ENCODE measurements around the gene RAB6D. TPM values are rescaled to one million over a fixed set of nuclear protein-coding genes. Genes with fewer than 3 reads are reported as not detected.
A peak's percentile ranks its signal among the peaks of the same experiment; 100 is the strongest.
"Not testable (repeated sequence)": the region's sequence is repeated elsewhere in the genome, so short reads cannot be mapped to it uniquely, and the experiment has no call there.

RAB6D gene
- total and polyA plus RNA-seq, 2 donors = 0.21 to 0.28 TPM

DNA sequence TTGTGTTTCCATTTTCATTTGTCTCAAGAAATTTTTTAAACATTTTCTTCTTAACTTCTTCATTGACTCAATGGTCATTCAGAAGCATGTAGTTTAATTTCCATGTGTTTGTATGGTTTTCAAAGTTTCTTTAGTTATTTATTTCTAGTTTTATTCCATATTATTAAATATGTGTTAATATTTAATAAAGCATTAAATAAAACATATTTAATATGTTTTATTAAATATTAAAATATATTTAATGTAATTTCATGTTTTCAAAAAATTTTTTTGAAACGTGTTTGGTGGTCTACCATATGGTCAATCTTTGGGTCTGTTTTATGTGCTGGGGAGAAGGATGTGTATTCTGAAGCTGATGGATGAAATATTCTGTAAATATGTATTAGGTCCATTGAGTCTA lies 32.2 kb upstream of the RAB6D start:
- H3K27ac ChIP-seq (ENCODE audit: low read depth in 1 of 2, low read length in 1 of 2); H3K9me3 ChIP-seq (ENCODE audit: control insufficient read depth in 2 of 2, insufficient read depth in 1 of 2, low read length in 1 of 2); H3K4me1 ChIP-seq (ENCODE audit: control insufficient read depth in 2 of 2, insufficient read depth in 2 of 2, low read length in 2 of 2); DNase-seq (ENCODE audit: low read depth in 6 of 9, low spot score in 9 of 9); H3K4me3 ChIP-seq (ENCODE audit: low read length in 2 of 2); H3K36me3 ChIP-seq (ENCODE audit: control insufficient read depth in 2 of 2, insufficient read depth in 2 of 2, low read length in 1 of 2): not testable (repeated sequence)
- peaks cover 0 to 18% of the 10 kb centered on the region in 2 donors for H3K27me3 ChIP-seq (ENCODE audit: control insufficient read depth in 2 of 2, insufficient read depth in 1 of 2, low read length in 1 of 2)
- WGBS = 90% methylated on average over 1 of the region's 1 CpG

DNA sequence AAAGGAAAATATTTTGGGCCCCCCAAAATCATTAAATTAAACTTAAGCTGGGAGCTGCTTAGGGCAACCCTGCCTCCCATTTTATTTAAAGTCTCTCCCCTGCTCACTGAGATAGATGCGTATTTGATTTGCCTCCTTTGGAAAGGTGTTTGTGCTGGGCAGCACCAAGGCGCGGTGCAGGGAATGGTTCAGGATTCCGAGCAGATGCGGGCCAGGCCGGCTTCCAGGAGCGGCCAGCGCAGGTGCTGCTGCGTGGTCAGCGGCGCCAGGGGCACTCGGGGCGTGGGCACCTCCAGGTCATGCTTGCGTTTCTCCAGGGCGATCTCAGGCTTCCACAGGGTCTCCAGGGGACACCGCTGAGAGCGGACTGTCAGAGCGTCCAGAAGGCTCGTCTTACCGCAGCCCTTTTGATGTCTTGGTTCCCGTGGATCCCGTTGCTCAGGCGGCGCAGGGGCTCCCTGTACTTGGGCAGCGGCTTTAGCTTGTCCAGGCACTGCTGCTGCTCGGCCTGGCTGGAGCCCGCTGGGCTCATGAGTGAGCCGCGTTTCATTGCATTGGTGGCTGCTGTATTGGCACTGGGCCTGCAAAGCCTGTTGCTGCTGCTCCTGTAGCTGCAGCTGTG lies 31.2 kb upstream of the RAB6D start:
- H3K27ac ChIP-seq (ENCODE audit: low read depth in 1 of 2, low read length in 1 of 2); H3K36me3 ChIP-seq (ENCODE audit: control insufficient read depth in 2 of 2, insufficient read depth in 2 of 2, low read length in 1 of 2); H3K4me1 ChIP-seq (ENCODE audit: control insufficient read depth in 2 of 2, insufficient read depth in 2 of 2, low read length in 2 of 2); H3K9me3 ChIP-seq (ENCODE audit: control insufficient read depth in 2 of 2, insufficient read depth in 1 of 2, low read length in 1 of 2); DNase-seq (ENCODE audit: low read depth in 6 of 9, low spot score in 9 of 9): not testable (repeated sequence)
- H3K4me3 ChIP-seq (ENCODE audit: low read length in 2 of 2) = peak overlapping the region in 1 of 2 donors; percentile 3
- WGBS = 72% methylated on average over 29 of the region's 29 CpGs
- peaks cover 0 to 18% of the 10 kb centered on the region in 2 donors for H3K27me3 ChIP-seq (ENCODE audit: control insufficient read depth in 2 of 2, insufficient read depth in 1 of 2, low read length in 1 of 2)

- WGBS = 32% methylated on average over 44 of the region's 45 CpGs
- Histone ChIP-seq H3K4me3 (ENCODE audit: low read length in 2 of 2) (peak overlapping the region; percentile 21 to 34), H3K4me1 (ENCODE audit: control insufficient read depth in 2 of 2, insufficient read depth in 2 of 2, low read length in 2 of 2) (peaks cover 0 to 9% of the 10 kb centered on the region in 2 donors), H3K27me3 (ENCODE audit: control insufficient read depth in 2 of 2, insufficient read depth in 1 of 2, low read length in 1 of 2) (peaks cover 0 to 18% of the 10 kb centered on the region in 2 donors), H3K9me3 (ENCODE audit: control insufficient read depth in 2 of 2, insufficient read depth in 1 of 2, low read length in 1 of 2) (no peaks in the 10 kb centered on the region), H3K27ac (ENCODE audit: low read depth in 1 of 2, low read length in 1 of 2) (no peak overlapping the region), H3K36me3 (ENCODE audit: control insufficient read depth in 2 of 2, insufficient read depth in 2 of 2, low read length in 1 of 2) (no peaks in the 10 kb centered on the region)
- DNase-seq (ENCODE audit: low read depth in 6 of 9, low spot score in 9 of 9) = peak; percentile 19 to 81 (median 52)
These were observed 30.4 kb upstream of the RAB6D start for GRCh38 chr2:131394147-131394931.

DNA sequence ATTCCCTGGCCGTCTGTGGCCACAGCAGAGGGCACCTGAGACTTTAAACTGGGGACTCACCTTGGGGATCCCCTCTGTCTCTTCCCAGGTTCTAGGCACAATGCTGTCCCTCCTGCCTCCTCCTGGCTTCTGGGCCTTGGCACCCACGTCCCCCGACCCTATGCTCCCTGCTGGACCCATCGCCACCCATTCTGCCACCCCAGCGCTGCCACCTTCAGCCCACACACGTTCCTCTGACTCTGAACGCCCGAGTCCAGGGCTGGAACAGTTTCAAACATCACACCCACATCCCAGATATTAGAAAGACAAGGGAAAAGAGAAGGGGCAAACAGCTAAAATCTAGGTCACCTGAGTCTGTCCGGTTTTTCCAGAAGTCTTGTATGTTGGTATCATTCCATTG lies 28.0 kb upstream of the RAB6D start:
- not testable (repeated sequence) for H3K4me1 ChIP-seq (ENCODE audit: control insufficient read depth in 2 of 2, insufficient read depth in 2 of 2, low read length in 2 of 2); H3K36me3 ChIP-seq (ENCODE audit: control insufficient read depth in 2 of 2, insufficient read depth in 2 of 2, low read length in 1 of 2); DNase-seq (ENCODE audit: low read depth in 6 of 9, low spot score in 9 of 9); H3K4me3 ChIP-seq (ENCODE audit: low read length in 2 of 2); H3K9me3 ChIP-seq (ENCODE audit: control insufficient read depth in 2 of 2, insufficient read depth in 1 of 2, low read length in 1 of 2); H3K27ac ChIP-seq (ENCODE audit: low read depth in 1 of 2, low read length in 1 of 2)
- peaks cover 0 to 18% of the 10 kb centered on the region in 2 donors for H3K27me3 ChIP-seq (ENCODE audit: control insufficient read depth in 2 of 2, insufficient read depth in 1 of 2, low read length in 1 of 2)
- WGBS = 90% methylated on average over 8 of the region's 9 CpGs

GRCh38 chr2:131391471-131391870 lies 27.5 kb upstream of the RAB6D start:
- peaks cover 0 to 18% of the 10 kb centered on the region in 2 donors for H3K27me3 ChIP-seq (ENCODE audit: control insufficient read depth in 2 of 2, insufficient read depth in 1 of 2, low read length in 1 of 2)
- not testable (repeated sequence) for H3K36me3 ChIP-seq (ENCODE audit: control insufficient read depth in 2 of 2, insufficient read depth in 2 of 2, low read length in 1 of 2); H3K27ac ChIP-seq (ENCODE audit: low read depth in 1 of 2, low read length in 1 of 2); H3K9me3 ChIP-seq (ENCODE audit: control insufficient read depth in 2 of 2, insufficient read depth in 1 of 2, low read length in 1 of 2); H3K4me3 ChIP-seq (ENCODE audit: low read length in 2 of 2); H3K4me1 ChIP-seq (ENCODE audit: control insufficient read depth in 2 of 2, insufficient read depth in 2 of 2, low read length in 2 of 2); DNase-seq (ENCODE audit: low read depth in 6 of 9, low spot score in 9 of 9)
- WGBS = 93% methylated on average over 11 of the region's 11 CpGs

- WGBS = 94% methylated on average over 9 of the region's 9 CpGs
- not testable (repeated sequence) for H3K4me1 ChIP-seq (ENCODE audit: control insufficient read depth in 2 of 2, insufficient read depth in 2 of 2, low read length in 2 of 2); H3K27ac ChIP-seq (ENCODE audit: low read depth in 1 of 2, low read length in 1 of 2); H3K36me3 ChIP-seq (ENCODE audit: control insufficient read depth in 2 of 2, insufficient read depth in 2 of 2, low read length in 1 of 2); DNase-seq (ENCODE audit: low read depth in 6 of 9, low spot score in 9 of 9); H3K9me3 ChIP-seq (ENCODE audit: control insufficient read depth in 2 of 2, insufficient read depth in 1 of 2, low read length in 1 of 2); H3K4me3 ChIP-seq (ENCODE audit: low read length in 2 of 2)
- H3K27me3 ChIP-seq (ENCODE audit: control insufficient read depth in 2 of 2, insufficient read depth in 1 of 2, low read length in 1 of 2) = peaks cover 0 to 18% of the 10 kb centered on the region in 2 donors
These were observed 26.6 kb upstream of the RAB6D start for GRCh38 chr2:131390495-131391130.

- no peak overlapping the region for H3K27ac ChIP-seq (ENCODE audit: low read depth in 1 of 2, low read length in 1 of 2)
- peaks cover 0 to 10% of the 10 kb centered on the region in 2 donors for H3K27me3 ChIP-seq (ENCODE audit: control insufficient read depth in 2 of 2, insufficient read depth in 1 of 2, low read length in 1 of 2)
- DNase-seq (ENCODE audit: low read depth in 6 of 9, low spot score in 9 of 9) = no peak
- no peak overlapping the region for H3K4me3 ChIP-seq (ENCODE audit: low read length in 2 of 2)
- H3K9me3 ChIP-seq (ENCODE audit: control insufficient read depth in 2 of 2, insufficient read depth in 1 of 2, low read length in 1 of 2) = no peaks in the 10 kb centered on the region
- peaks cover 0 to 4% of the 10 kb centered on the region in 2 donors for H3K4me1 ChIP-seq (ENCODE audit: control insufficient read depth in 2 of 2, insufficient read depth in 2 of 2, low read length in 2 of 2)
- 95% methylated on average over 10 of the region's 10 CpGs for WGBS
- H3K36me3 ChIP-seq (ENCODE audit: control insufficient read depth in 2 of 2, insufficient read depth in 2 of 2, low read length in 1 of 2) = no peaks in the 10 kb centered on the region
These were observed 25.7 kb upstream of the RAB6D start for GRCh38 chr2:131389657-131390056.

GRCh38 chr2:131388834-131389233 lies 24.9 kb upstream of the RAB6D start:
- DNase-seq (ENCODE audit: low read depth in 6 of 9, low spot score in 9 of 9); H3K27me3 ChIP-seq (ENCODE audit: control insufficient read depth in 2 of 2, insufficient read depth in 1 of 2, low read length in 1 of 2); H3K4me1 ChIP-seq (ENCODE audit: control insufficient read depth in 2 of 2, insufficient read depth in 2 of 2, low read length in 2 of 2); H3K36me3 ChIP-seq (ENCODE audit: control insufficient read depth in 2 of 2, insufficient read depth in 2 of 2, low read length in 1 of 2); H3K4me3 ChIP-seq (ENCODE audit: low read length in 2 of 2); H3K9me3 ChIP-seq (ENCODE audit: control insufficient read depth in 2 of 2, insufficient read depth in 1 of 2, low read length in 1 of 2); H3K27ac ChIP-seq (ENCODE audit: low read depth in 1 of 2, low read length in 1 of 2): not testable (repeated sequence)
- 75% methylated on average over 6 of the region's 6 CpGs for WGBS

DNA sequence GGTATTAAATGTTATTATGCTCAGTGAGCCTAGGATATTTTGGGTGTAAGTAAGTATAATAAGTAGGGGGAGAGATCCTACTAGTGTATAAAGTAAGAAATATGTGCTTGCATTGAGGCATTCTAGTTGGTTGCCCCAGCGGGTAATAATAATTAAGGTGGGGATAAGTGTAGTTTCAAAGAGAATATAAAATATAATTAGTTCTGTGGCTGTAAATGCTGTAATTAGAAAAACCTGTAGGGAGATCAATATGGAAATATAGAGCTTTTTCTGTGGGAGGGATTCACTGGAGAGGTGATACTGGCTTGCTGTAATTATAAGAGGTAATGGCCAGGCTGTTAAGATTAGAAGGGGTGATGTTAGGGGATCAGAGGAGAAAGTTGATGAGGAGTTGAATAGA lies 9.1 kb upstream of the RAB6D start:
- not testable (repeated sequence) for H3K9me3 ChIP-seq (ENCODE audit: control insufficient read depth in 2 of 2, insufficient read depth in 1 of 2, low read length in 1 of 2); DNase-seq (ENCODE audit: low read depth in 6 of 9, low spot score in 9 of 9); H3K4me3 ChIP-seq (ENCODE audit: low read length in 2 of 2); H3K36me3 ChIP-seq (ENCODE audit: control insufficient read depth in 2 of 2, insufficient read depth in 2 of 2, low read length in 1 of 2); H3K27me3 ChIP-seq (ENCODE audit: control insufficient read depth in 2 of 2, insufficient read depth in 1 of 2, low read length in 1 of 2); H3K4me1 ChIP-seq (ENCODE audit: control insufficient read depth in 2 of 2, insufficient read depth in 2 of 2, low read length in 2 of 2); H3K27ac ChIP-seq (ENCODE audit: low read depth in 1 of 2, low read length in 1 of 2)
- 98% methylated on average over 1 of the region's 1 CpG for WGBS

Data from thymus (tissue), 11 donors.